Stomach (tissue), 9 donors: Measurements from ENCODE around the gene JAML. TPM values are rescaled to one million over a fixed set of nuclear protein-coding genes. Genes with fewer than 3 reads are reported as not detected.

ENCODE experiments used
- DNase-seq, 2 donors: peaks; one replicate each; pipeline versions ENCODE4 v3.0.0 to v3.0.0-alpha.2; 2013 to 2019
- H3K27ac ChIP-seq, 5 donors: fragments of 200-600 bp in 4 of 5; sonication (generic) in 4 of 5; one replicate each; pipeline ENCODE4 v1.5.1; 2013 to 2019; ENCODE audit warnings: mild to moderate bottlenecking in 1 of 5, moderate library complexity in 1 of 5
- H3K27me3 ChIP-seq, 3 donors: fragments of 200-600 bp; sonication (generic); one replicate each; pipeline ENCODE4 v1.5.1; 2017 to 2019; ENCODE audit warnings: mixed run types in 1 of 3
- H3K36me3 ChIP-seq, 4 donors: fragments of 200-600 bp; sonication (generic); 1 replicate in 3 of 4; 2 replicates in 1 of 4; pipeline ENCODE4 v1.5.1; 2016 to 2019
- H3K4me1 ChIP-seq, 4 donors: fragments of 200-600 bp; sonication (generic); one replicate each; pipeline ENCODE4 v1.5.1; 2016 to 2019
- H3K4me3 ChIP-seq, 4 donors: fragments of 200-600 bp; sonication (generic) in 3 of 4; one replicate each; pipeline ENCODE4 v1.5.1; 2016 to 2019; ENCODE audit warnings: mild to moderate bottlenecking in 1 of 4
- H3K9me3 ChIP-seq, 4 donors: fragments of 200-600 bp; sonication (generic); one replicate each; pipeline ENCODE4 v1.5.1; 2016 to 2019
- EP300 ChIP-seq: sonication (generic); formaldehyde crosslinking; IDR thresholded peaks from one replicate; pipeline ENCODE4 v1.6.1; 2017; ENCODE audit warnings: antibody characterized with exemption
- POLR2A ChIP-seq, 4 donors: fragments of 450-650 bp; IDR thresholded peaks; one replicate each; pipeline ENCODE4 v1.6.1; 2016; ENCODE audit warnings: antibody characterized with exemption in 4 of 4, control low read depth in 2 of 4, mild to moderate bottlenecking in 1 of 4, moderate library complexity in 1 of 4
- POLR2AphosphoS5 ChIP-seq, 3 donors: sonication (generic); formaldehyde crosslinking; IDR thresholded peaks; one replicate each; pipeline ENCODE4 v1.6.1; 2016; ENCODE audit warnings: antibody characterized with exemption in 3 of 3
- WGBS, 5 donors: extraction: QIAGEN DNeasy Blood & Tissue Kit in 3 of 5; methylation state at CpG; one replicate each; pipeline versions ENCODE4 v1.1.5 to v1.1.7; 2013 to 2018; 5-methylcytosine and 5-hydroxymethylcytosine counted together
- intact Hi-C: fragments of 100-400 bp; cut with DNase I; formaldehyde crosslinking; loops from one replicate; pipeline ENCODE4 v1.15.1; 2023; ENCODE audit warnings: low total_unique reads
- polyA plus RNA-seq, 3 donors: library from polyadenylated mRNA; stranded (reverse); fragments of 200-250 nt; gene quantifications; one replicate each; pipeline ENCODE4 v1.2.3, GENCODE V29; 2013
- total RNA-seq, 5 donors: library from RNA; depleted of rRNA; stranded (reverse); fragments of >200 nt; gene quantifications; one replicate each; pipeline versions ENCODE4 v1.1.0 to v1.2.3, GENCODE V29; 2014 to 2016
- TF ChIP-seq, protein P1 (sequence below), 7 experiments: fragments of 450-650 bp in 4 of 7; fragments of 200-600 bp in 3 of 7; sonication (generic) in 3 of 7; IDR thresholded peaks; one replicate each; pipeline ENCODE4 v1.5.1; 2016 to 2019; ENCODE audit warnings: antibody characterized with exemption in 7 of 7, control low read depth in 2 of 7, mild to moderate bottlenecking in 1 of 7
- donor health status: healthy with polysubstance abuse.
- donor health status: Bipolar disorder and iron deficiency.
- donor health status: healthy.

The JAML gene
- total and polyA plus RNA-seq, 8 donors, result 3.7 to 35.0 (median 12.8) TPM

- peak overlapping the region in 3 of 5 donors; percentile 44 to 69 (median 51) for H3K27ac ChIP-seq
- H3K4me3 ChIP-seq, result no peak overlapping the region
- TF ChIP-seq POLR2AphosphoS5 (IDR thresholded peaks at IDR 0.05) (no peak), EP300 (no peak), POLR2A (IDR thresholded peaks at IDR 0.05) (no peak)
- TF ChIP-seq, protein P1, sequence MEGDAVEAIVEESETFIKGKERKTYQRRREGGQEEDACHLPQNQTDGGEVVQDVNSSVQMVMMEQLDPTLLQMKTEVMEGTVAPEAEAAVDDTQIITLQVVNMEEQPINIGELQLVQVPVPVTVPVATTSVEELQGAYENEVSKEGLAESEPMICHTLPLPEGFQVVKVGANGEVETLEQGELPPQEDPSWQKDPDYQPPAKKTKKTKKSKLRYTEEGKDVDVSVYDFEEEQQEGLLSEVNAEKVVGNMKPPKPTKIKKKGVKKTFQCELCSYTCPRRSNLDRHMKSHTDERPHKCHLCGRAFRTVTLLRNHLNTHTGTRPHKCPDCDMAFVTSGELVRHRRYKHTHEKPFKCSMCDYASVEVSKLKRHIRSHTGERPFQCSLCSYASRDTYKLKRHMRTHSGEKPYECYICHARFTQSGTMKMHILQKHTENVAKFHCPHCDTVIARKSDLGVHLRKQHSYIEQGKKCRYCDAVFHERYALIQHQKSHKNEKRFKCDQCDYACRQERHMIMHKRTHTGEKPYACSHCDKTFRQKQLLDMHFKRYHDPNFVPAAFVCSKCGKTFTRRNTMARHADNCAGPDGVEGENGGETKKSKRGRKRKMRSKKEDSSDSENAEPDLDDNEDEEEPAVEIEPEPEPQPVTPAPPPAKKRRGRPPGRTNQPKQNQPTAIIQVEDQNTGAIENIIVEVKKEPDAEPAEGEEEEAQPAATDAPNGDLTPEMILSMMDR (IDR thresholded peaks at IDR 0.05), result no peak
- no peaks in the 10 kb centered on the region for H3K9me3 ChIP-seq
- intact Hi-C loops, result no loop called here
- H3K4me1 ChIP-seq, result peaks cover 0 to 37% (median 0%) of the 10 kb centered on the region in 4 donors
- H3K27me3 ChIP-seq, result peaks cover 0 to 3% (median 0%) of the 10 kb centered on the region in 3 donors
- peaks cover 0 to 57% (median 23%) of the 10 kb centered on the region in 4 donors for H3K36me3 ChIP-seq
- WGBS, 5 donors, result 77 to 100% (median 84%) methylated on average over 3 of the region's 3 CpGs
- no peak for DNase-seq
Observed at GRCh38 chr11:118230088-118230487, 5.3 kb upstream of the JAML start.

DNA sequence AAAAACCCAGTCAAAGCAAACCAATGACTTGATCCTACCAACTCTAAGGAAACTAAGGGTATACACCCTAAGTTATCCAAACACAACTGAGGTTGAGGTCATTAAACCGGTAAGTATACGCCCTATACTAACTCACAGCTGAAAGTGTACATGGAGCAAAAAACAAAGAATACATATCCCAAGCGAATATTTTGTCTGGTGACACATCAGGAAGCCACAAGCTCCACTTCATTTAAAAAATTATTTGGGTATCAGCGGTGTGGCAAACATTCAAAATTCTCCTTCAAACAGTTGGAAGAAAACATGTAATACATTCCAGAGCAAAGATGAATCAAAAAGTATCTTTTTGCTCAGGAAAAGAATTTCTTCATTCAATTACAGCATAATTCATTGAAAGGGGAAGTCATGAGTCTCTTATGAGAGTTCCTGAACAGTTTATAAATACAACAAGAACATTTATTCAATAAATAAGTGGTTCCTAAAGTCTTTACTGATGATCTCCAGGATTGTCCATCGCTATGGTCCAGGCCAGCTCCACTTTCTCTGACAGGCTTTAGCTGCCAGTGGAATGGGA lies 4.5 kb upstream of the JAML start:
- H3K4me1 ChIP-seq, result peaks cover 0 to 37% (median 0%) of the 10 kb centered on the region in 4 donors
- TF ChIP-seq POLR2A (IDR thresholded peaks at IDR 0.05), result no peak
- TF ChIP-seq, protein P1 (IDR thresholded peaks at IDR 0.05), result no peak
- no peak for TF ChIP-seq POLR2AphosphoS5 (IDR thresholded peaks at IDR 0.05)
- TF ChIP-seq EP300, result no peak
- DNase-seq, result no peak
- H3K27ac ChIP-seq, result peak overlapping the region in 4 of 5 donors; percentile 38 to 69 (median 48)
- peaks cover 0 to 3% (median 0%) of the 10 kb centered on the region in 3 donors for H3K27me3 ChIP-seq
- intact Hi-C loops, result no loop called here
- 56 to 75% (median 71%) methylated on average over 5 of the region's 5 CpGs for WGBS, 5 donors
- no peaks in the 10 kb centered on the region for H3K9me3 ChIP-seq
- H3K36me3 ChIP-seq, result peaks cover 0 to 51% (median 21%) of the 10 kb centered on the region in 4 donors
- H3K4me3 ChIP-seq, result no peak overlapping the region

GRCh38 chr11:118227865-118228785 lies 3.3 kb upstream of the JAML start:
- Histone ChIP-seq H3K27ac (peak overlapping the region in 4 of 5 donors; percentile 44 to 69 (median 62)), H3K36me3 (peaks cover 0 to 41% (median 15%) of the 10 kb centered on the region in 4 donors), H3K4me3 (no peak overlapping the region), H3K4me1 (peaks cover 0 to 37% (median 0%) of the 10 kb centered on the region in 4 donors), H3K9me3 (no peaks in the 10 kb centered on the region), H3K27me3 (peaks cover 0 to 5% (median 0%) of the 10 kb centered on the region in 3 donors)
- intact Hi-C loops, result no loop called here
- TF ChIP-seq POLR2AphosphoS5 (IDR thresholded peaks at IDR 0.05) (no peak), EP300 (no peak), POLR2A (IDR thresholded peaks at IDR 0.05) (no peak)
- TF ChIP-seq, protein P1 (IDR thresholded peaks at IDR 0.05), result no peak
- 79 to 88% (median 84%) methylated on average over 8 of the region's 8 CpGs for WGBS, 5 donors
- peak in 1 of 2 donors; percentile 27 for DNase-seq

DNA sequence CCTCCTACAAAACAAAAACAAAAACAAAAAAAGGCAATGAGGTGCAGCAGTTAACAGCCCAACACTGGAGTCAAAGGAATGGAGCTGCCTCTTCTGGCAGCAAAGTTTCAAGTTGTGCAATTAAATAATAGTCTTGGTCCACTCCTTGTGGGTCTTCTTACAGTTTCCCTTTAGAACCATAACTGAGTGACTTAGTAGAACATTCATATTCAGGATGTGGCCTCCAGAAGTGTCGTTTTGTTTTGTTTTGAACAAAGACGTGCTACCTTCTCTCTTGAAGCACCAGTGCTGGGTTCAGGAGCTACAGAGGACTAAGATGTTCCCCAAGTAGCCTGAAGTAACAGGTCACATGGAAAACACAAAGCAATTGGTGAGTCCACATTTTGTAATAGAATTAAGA lies 2.0 kb upstream of the JAML start:
- Histone ChIP-seq H3K4me3 (no peak overlapping the region), H3K27me3 (peaks cover 0 to 5% (median 0%) of the 10 kb centered on the region in 3 donors), H3K36me3 (peaks cover 0 to 27% (median 5%) of the 10 kb centered on the region in 4 donors), H3K9me3 (no peaks in the 10 kb centered on the region), H3K4me1 (peaks cover 0 to 37% (median 0%) of the 10 kb centered on the region in 4 donors), H3K27ac (peak overlapping the region in 4 of 5 donors; percentile 4 to 69 (median 62))
- intact Hi-C loops, result no loop called here
- DNase-seq, result no peak
- 71 to 82% (median 76%) methylated on average over 2 of the region's 2 CpGs for WGBS, 5 donors
- TF ChIP-seq POLR2AphosphoS5 (IDR thresholded peaks at IDR 0.05), result no peak
- TF ChIP-seq POLR2A (IDR thresholded peaks at IDR 0.05), result no peak
- no peak for TF ChIP-seq EP300
- TF ChIP-seq, protein P1 (IDR thresholded peaks at IDR 0.05), result no peak
